Measurements from ENCODE around the gene UNCX.
A peak's percentile ranks its signal among the peaks of the same experiment; 100 is the strongest.

The UNCX gene

GRCh38 chr7:1233333-1234048 is 819 bp downstream of the UNCX start:
- peak; percentile 78 for DNase-seq

DNA sequence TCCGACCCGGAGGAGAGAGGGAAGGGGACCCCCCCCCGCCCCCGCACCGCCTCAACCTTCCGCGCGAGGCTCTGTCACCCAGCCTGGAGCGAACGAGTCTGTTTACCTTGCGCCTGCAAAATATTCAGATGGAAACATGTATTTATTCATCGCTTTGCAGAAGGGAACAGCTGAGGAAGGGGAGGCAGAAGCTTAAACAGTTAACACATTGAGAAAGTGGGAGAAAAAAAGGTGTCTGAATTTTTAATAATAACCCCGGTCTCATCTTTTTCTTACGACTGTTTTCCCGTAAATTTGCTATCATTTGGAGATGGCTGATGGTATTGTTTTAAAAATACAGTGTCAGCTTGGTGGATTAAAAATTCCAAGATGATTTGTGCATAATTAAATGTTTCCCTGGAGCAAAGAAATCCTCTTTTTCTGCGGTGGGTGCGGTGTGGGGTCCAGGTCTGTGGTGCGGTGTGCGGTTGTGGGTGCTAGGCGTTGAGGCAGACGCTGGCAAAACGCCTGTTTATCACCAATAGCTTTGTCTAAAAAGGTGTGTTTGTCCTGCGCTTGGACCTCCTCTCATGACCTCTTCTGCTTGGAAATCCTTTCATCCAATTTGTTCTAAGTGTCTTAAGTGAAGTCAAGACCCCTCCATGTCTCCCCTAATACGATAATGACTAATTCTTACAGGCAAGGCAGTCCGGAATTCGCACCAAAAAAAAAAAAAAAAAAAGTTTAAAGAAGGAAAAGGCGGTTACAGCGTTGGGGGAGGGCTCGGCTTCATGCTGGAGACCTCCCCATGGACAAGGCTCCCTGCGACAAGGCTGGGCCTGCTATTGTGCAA is 1.6 kb downstream of the UNCX start:
- DNase-seq, result no peak

- no peak for DNase-seq
Observed at GRCh38 chr7:1234881-1235500, 2.3 kb downstream of the UNCX start.

GRCh38 chr7:1235501-1236131 is 2.9 kb downstream of the UNCX start:
- no peak for DNase-seq

- DNase-seq, result no peak
Observed at GRCh38 chr7:1236132-1236661, 3.5 kb downstream of the UNCX start.

- DNase-seq, result no peak
Observed at GRCh38 chr7:1236831-1237701, 4.4 kb downstream of the UNCX start.

DNA sequence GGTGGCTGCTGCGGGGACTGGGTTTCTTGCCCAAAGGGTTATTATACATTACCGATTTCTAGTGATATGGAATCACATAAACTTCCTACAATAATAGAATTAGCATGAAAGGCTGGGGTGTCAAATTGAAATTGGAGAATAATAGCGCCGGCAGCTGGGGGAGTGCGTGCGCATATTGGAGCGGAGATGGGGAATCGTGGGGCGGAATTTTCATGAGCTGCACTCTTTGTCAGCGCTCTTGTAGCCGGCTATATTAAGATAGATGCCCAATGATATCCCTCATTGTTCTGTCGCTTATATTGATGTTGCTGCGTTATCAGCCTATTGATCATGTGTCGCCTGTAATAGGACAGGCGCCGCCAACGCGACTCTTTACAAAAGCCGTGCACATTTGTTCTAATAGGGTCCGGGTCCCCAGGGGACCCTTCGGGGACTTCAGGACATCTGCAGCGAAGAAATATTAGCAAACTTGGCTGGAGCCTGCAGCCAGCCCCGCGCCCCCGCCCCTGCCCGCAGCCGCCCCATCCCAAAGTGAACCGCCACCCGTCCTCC is 5.1 kb downstream of the UNCX start:
- DNase-seq, result no peak

DNA sequence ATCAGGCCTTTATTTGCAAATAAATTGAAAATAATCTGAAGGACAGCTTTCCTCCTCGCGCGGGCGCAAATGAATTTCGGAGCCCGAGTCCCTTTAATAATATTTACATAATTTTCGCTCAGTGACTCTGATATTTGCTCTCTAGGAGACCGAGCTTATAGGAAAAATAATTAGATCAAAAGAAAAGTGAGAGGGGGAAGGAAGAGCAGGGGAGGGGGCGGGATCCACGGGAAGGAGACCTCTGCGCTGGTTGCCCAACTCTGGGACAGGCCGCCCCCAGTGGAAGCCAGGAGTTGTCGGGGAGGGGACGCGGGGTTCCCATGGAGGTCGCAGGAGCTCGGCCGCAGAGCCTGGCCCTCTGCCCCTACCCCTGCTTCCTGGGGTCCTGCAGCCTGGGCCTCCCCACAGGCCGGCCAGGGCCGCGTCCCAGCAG is 5.8 kb downstream of the UNCX start:
- no peak for DNase-seq

GRCh38 chr7:1238931-1239802 is 6.5 kb downstream of the UNCX start:
- no peak for DNase-seq

DNA sequence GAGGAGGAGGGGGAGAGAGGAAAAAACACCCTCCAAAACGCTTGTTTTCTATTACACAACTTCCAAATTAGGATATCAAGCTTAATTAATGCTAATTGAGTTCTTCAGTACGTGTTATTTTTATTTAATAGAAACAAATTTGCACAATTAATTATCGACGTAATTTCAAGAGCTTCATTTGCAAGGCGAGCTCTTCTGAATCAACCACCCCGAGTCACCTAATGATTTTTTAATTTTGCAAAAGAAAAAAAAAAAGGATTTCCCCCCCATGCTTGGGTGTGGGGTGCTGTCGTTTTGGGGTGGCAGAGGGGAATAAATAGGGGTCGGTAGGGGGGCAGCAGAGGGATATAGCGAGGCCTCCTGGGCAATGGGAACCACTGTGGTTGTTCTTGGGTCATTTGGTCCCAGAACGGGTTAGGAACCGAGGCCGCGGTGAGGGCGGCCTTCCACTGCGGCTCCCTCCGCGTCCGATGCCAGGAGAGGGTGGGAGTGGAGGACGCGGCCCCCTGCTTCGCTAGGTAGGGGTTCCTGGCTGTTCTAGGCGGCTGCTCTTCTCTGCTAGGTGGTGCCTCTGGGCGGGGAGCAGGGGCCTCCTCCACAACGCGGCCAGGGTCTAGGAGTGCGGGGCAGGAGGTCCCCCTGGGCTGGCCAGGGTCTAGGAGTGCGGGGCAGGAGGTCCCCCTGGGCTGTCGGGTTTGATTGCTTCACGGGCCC is 7.3 kb downstream of the UNCX start:
- DNase-seq, result no peak

DNA sequence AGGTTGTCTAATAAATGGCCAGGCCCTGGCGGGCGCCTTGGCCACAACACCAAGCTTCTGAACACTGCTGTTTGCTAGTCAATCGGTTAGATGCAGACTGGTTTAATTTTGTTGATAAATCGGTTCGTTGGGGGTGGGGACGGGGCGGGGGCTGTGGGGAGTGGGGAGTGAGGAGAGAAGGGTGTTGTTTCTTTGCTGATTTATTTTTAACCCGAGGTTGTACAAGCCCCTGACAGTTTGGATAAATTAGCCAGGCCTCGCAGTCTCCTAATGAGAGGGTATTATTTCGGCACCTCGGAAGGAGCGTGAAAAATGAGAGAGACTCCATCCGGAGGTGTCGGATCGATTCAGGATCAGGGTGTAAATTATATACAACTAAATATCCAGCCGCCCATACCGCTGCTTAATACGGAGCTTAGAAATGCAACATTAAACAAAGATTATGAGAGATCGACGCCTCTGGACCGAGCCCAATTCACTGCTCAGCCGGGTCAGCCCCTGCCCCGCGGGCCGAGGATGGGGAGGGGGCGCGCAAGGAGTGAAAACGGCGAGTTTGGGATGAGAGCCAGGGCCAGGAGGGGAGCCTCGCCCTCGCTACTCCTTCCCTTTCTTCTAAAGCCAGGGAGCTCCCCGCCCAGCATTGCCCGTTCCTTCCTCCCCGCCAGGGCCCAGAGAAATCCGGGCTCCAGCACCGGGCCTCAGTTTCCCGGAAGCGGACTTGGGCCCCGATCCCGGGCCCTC is 8.0 kb downstream of the UNCX start:
- DNase-seq, result no peak

GRCh38 chr7:1241258-1241602 is 8.6 kb downstream of the UNCX start:
- DNase-seq, result no peak

DNA sequence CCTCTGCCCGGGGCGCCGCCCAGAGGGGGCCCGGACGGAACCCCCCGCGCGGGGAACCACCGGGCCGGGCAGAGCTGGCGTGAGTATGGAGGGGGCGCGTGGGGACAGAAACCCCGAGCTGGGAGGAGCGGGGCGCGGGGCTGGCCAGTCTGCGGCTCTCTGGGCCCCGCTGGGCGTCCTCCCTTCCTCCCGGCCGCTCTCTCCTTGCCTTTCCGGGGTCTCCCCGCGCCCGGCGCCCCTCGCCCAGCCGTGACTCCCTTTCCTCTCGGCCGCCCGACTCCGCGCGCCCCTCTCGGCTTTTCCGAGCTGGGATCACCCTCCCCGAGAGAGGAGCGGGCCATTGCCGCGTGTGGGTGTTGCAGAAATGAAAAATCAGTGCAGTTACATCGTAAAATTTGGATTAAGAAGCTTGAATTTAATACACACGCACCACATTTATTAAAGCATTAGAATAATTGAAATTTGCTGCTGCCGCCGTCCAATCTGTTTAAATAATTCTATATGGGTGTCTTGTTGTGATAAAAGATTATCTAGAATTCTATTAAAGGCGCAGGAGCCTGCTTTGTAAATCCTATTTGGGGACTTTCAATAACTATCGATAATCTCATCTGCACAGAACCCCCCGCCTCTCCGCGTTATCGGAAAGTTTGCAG is 9.1 kb downstream of the UNCX start:
- DNase-seq, result no peak

DNA sequence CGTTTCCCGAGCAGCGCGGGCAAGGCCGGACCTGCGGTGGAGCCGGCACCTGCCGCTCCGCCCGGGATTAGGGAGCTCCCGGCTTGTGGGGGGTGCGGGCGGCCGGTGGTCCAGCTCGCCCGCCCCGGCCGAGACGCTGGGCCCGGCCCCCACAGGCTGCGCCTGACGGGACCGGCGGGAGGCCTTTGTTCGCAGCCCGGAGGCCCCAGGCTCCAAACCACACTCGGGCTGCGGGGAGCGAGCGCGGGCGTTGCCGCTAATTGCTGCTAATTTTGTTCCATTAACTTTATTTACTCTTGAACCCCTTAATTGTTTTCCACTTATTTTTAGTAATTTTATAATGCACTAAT is 9.6 kb downstream of the UNCX start:
- no peak for DNase-seq

DNA sequence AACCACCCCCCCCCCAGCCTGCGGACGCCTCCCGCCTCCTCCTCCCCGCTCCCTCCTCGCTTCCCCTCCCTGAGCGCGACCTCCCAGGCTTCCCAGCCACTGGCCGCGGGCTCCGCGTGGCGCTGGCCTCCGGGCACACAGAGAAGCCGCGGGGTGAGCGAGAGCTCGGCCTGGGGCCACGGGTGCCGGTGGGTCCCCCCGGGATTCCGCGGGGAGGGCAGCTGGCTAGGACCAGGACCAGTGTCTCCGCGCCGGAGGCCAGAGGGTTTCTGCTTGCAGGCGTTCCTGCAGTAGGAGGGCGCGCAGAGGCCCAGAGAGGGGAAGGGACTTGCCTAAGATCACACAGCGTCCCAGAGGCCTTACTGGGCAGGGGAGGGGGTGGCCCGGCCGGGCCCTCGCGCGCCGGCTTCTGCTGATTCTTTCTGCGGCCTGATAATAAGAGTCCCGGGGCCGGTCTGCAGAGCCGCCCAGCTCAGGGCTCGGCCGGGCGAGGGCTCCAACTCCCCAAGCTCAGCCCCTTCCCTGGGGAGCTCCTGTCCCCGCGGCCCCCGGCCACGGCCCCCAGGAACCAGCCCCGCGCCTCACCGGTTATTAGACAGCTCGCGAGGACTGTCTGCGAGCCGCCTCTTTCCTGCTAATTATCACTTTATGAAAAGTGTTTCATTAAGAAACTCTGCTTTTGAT is 10.1 kb downstream of the UNCX start:
- no peak for DNase-seq

GRCh38 chr7:1243290-1243963 is 10.8 kb downstream of the UNCX start:
- no peak for DNase-seq

- no peak for DNase-seq
Observed at GRCh38 chr7:1243964-1244416, 11.3 kb downstream of the UNCX start.

All from NCI-H2171 treated with DMSO at 0.1 percent for 48 hours (cell line).